GM21528 (cell line): ENCODE results near the gene FBXL19.
"Not testable (repeated sequence)": the region's sequence is repeated elsewhere in the genome, so short reads cannot be mapped to it uniquely, and the experiment has no call there.

ENCODE experiments used
- ATAC-seq: cut with Tn5 transposase; IDR thresholded peaks from one replicate; pipeline ENCODE4 v1.9.1; 2021; ENCODE audit warnings: mild to moderate bottlenecking, moderate library complexity; ENCODE audit not compliant: unreplicated experiment, low FRiP score

FBXL19 gene

GRCh38 chr16:30921748-30922419 is 1.5 kb upstream of the FBXL19 start:
- ATAC-seq = no peak

GRCh38 chr16:30922420-30922959 is 882 bp upstream of the FBXL19 start:
- peak; percentile 78 for ATAC-seq

- ATAC-seq = peak; percentile 53
Measured at GRCh38 chr16:30922960-30923535, 324 bp upstream of the FBXL19 start.

- no peak for ATAC-seq
Measured at GRCh38 chr16:30924076-30924912, 922 bp downstream of the FBXL19 start.

GRCh38 chr16:30924913-30925631 is 1.7 kb downstream of the FBXL19 start:
- ATAC-seq = no peak

GRCh38 chr16:30925632-30925987 is 2.2 kb downstream of the FBXL19 start:
- no peak for ATAC-seq

GRCh38 chr16:30925995-30926811 is 2.8 kb downstream of the FBXL19 start:
- no peak for ATAC-seq

- ATAC-seq = no peak
Measured at GRCh38 chr16:30926937-30927788, 3.8 kb downstream of the FBXL19 start.

GRCh38 chr16:30927789-30928378 is 4.5 kb downstream of the FBXL19 start:
- ATAC-seq = no peak

GRCh38 chr16:30928390-30928789 is 5.0 kb downstream of the FBXL19 start:
- no peak for ATAC-seq

GRCh38 chr16:30929167-30929566 is 5.8 kb downstream of the FBXL19 start:
- no peak for ATAC-seq

- no peak for ATAC-seq
Measured at GRCh38 chr16:30930160-30930571, 6.8 kb downstream of the FBXL19 start.

GRCh38 chr16:30931068-30931650 is 7.8 kb downstream of the FBXL19 start:
- ATAC-seq = no peak

- no peak for ATAC-seq
Measured at GRCh38 chr16:30934827-30935557, 11.6 kb downstream of the FBXL19 start.

- ATAC-seq = no peak
Measured at GRCh38 chr16:30937692-30938091, 14.3 kb downstream of the FBXL19 start.

GRCh38 chr16:30939571-30939970 is 16.2 kb downstream of the FBXL19 start:
- ATAC-seq = not testable (repeated sequence)

- ATAC-seq = no peak
Measured at GRCh38 chr16:30941600-30942425, 18.4 kb downstream of the FBXL19 start.
